ENCODE data around the gene RREB1.

DNA sequence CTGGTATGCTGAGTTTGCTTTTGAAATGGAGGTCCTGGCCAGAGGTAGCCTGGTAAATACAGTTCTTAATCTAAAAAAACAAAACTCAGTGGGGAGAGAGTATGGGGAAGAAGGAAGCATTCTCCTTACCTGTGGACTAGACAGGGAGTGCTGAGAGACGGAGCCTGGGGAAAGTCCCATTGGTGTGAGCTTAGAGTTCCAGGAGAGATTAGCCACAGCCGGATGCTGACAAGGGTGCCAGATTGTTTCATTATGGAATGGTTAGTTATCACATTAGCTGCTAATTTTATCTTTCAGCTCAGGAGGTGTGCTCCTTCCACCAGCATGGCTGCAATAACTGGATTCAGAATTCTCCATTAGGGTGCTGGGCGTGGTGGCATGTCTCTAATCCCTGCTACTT, 75.9 kb downstream of the RREB1 start:
- TF ChIP-seq, protein P1, sequence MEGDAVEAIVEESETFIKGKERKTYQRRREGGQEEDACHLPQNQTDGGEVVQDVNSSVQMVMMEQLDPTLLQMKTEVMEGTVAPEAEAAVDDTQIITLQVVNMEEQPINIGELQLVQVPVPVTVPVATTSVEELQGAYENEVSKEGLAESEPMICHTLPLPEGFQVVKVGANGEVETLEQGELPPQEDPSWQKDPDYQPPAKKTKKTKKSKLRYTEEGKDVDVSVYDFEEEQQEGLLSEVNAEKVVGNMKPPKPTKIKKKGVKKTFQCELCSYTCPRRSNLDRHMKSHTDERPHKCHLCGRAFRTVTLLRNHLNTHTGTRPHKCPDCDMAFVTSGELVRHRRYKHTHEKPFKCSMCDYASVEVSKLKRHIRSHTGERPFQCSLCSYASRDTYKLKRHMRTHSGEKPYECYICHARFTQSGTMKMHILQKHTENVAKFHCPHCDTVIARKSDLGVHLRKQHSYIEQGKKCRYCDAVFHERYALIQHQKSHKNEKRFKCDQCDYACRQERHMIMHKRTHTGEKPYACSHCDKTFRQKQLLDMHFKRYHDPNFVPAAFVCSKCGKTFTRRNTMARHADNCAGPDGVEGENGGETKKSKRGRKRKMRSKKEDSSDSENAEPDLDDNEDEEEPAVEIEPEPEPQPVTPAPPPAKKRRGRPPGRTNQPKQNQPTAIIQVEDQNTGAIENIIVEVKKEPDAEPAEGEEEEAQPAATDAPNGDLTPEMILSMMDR (conservative IDR thresholded peaks at IDR 0.05; ENCODE audit: low read depth in 2 of 2): no peak
- TF ChIP-seq ZNF331 (CRISPR knock-in tag; IDR thresholded peaks at IDR 0.05; ENCODE audit: low read depth) (no peak), EZH2 (IDR thresholded peaks at IDR 0.05; ENCODE audit: low read depth, unreplicated experiment) (no peak), EZH2phosphoT487 (IDR thresholded peaks at IDR 0.05; ENCODE audit: unreplicated experiment) (no peak)

All from GM23338 (cell line).